Ovary (tissue), 9 donors: ENCODE results near the gene KDM2B. TPM values are rescaled to one million over a fixed set of nuclear protein-coding genes. Genes with fewer than 3 reads are reported as not detected.
A peak's percentile ranks its signal among the peaks of the same experiment; 100 is the strongest.

Experiments used
- DNase-seq, 5 donors: peaks; one replicate each; pipeline ENCODE4 v3.0.0-alpha.2; 2019 to 2020
- H3K27ac ChIP-seq, 2 donors: fragments of 200-600 bp; one replicate each; pipeline versions ENCODE4 v1.5.1 to v1.8.0; 2019 to 2022
- H3K27me3 ChIP-seq: fragments of 200-600 bp; one replicate; pipeline ENCODE4 v1.8.0; 2022
- H3K36me3 ChIP-seq: fragments of 200-600 bp; sonication (generic); one replicate; pipeline ENCODE4 v1.5.1; 2019
- H3K4me1 ChIP-seq: one replicate; pipeline ENCODE4 v1.8.1; 2013; ENCODE audit warnings: mild to moderate bottlenecking, moderate library complexity; ENCODE audit not compliant: insufficient read depth
- H3K4me3 ChIP-seq: fragments of 200-600 bp; sonication (generic); one replicate; pipeline ENCODE4 v1.5.1; 2017
- H3K9me3 ChIP-seq, 2 donors: fragments of 200-600 bp in 1 of 2; sonication (generic) in 1 of 2; one replicate each; pipeline versions ENCODE4 v1.5.1 to v1.8.1; 2013 to 2019; ENCODE audit warnings: mild to moderate bottlenecking in 1 of 2, moderate library complexity in 1 of 2
- EP300 ChIP-seq: sonication (generic); formaldehyde crosslinking; IDR thresholded peaks from one replicate; pipeline ENCODE4 v1.6.1; 2017; ENCODE audit warnings: antibody characterized with exemption
- POLR2A ChIP-seq: fragments of 450-650 bp; IDR thresholded peaks from one replicate; pipeline ENCODE4 v1.6.1; 2017; ENCODE audit warnings: antibody characterized with exemption, mild to moderate bottlenecking, moderate library complexity
- WGBS, 3 donors: extraction: QIAGEN DNeasy Blood & Tissue Kit in 1 of 3; methylation state at CpG; one replicate each; pipeline versions ENCODE4 v1.1.5 to v1.1.7; 2013 to 2017; 5-methylcytosine and 5-hydroxymethylcytosine counted together
- intact Hi-C, 4 donors: fragments of 100-400 bp; cut with DNase I; formaldehyde crosslinking; loops; one replicate each; pipeline versions ENCODE4 v1.11.0 to v1.15.1; 2022 to 2023
- polyA plus RNA-seq, 2 donors: library from polyadenylated mRNA; stranded (reverse); fragments of 200-250 nt in 1 of 2; fragments of 350-450 nt in 1 of 2; fragmentation: Illumina TruSeq in 1 of 2; extraction: RNeasy Lipid Tissue Mini Kit (QIAGEN cat#74804) in 1 of 2; gene quantifications; one replicate each; pipeline ENCODE4 v1.2.3, GENCODE V29; 2013 to 2014
- total RNA-seq, 7 donors: library from RNA; depleted of rRNA in 2 of 7; stranded (reverse); fragments of >200 nt in 2 of 7; fragmentation: NEBNext Ultra II Directional in 3 of 7; extraction: Animal tissue kit (Norgen Biotek cat#: 25700) in 3 of 7; gene quantifications; one replicate each; pipeline versions ENCODE4 v1.1.0 to v1.2.4, GENCODE V29; 2016 to 2023
- TF ChIP-seq, protein P1 (sequence below), 3 donors: fragments of 450-650 bp in 2 of 3; fragments of 200-600 bp in 1 of 3; IDR thresholded peaks; one replicate each; pipeline versions ENCODE4 v1.5.1 to v1.8.0; 2016 to 2022; ENCODE audit warnings: antibody characterized with exemption in 3 of 3, mild to moderate bottlenecking in 1 of 3
- donor health status: DM: no; HTN: no; CAD: no; lungs with moderate emphysema.
- donor health status: DM: no; HTN: no; CAD: no.
- donor health status: Bipolar disorder and iron deficiency.
- donor health status: DM: yes; HTN: yes; CAD: no.
- donor health status: DM: no; HTN: no; CAD: no.
- donor health status: DM: yes; HTN: yes; CAD: no.

KDM2B gene
- total and polyA plus RNA-seq, 9 donors: 13.2 to 33.6 (median 23.4) TPM

DNA sequence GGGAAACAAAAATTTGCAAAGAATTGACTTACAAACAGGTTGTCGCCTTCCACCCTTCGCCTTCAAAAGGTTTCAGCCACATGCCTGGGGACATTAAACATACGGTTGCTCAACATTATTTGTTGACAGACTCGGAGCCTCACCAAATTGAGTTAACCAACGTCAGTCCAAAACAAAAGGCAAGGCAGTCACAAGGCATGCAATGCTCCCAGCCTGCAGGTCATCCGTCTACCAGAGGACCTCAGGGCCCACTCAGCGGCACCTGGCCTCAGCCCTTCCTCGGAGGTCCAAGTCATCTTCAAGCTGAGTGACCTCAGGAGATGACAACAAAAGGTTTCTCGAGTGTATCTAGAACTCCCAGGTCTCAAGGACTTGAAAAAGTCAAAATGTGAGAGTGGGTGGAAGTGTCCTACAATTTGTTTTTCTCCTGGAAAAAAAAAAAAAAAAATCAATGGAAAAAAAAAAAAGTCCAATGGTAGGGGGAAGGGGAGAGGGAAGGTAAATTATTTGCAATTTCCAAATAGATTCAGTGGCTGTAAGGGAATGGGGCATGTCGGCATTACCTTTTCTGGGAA, 64.3 kb downstream of the KDM2B start:
- no peak for TF ChIP-seq EP300
- no peaks in the 10 kb centered on the region for H3K36me3 ChIP-seq
- no peak overlapping the region for H3K4me3 ChIP-seq
- no peaks in the 10 kb centered on the region for H3K4me1 ChIP-seq
- no peak overlapping the region for H3K27ac ChIP-seq
- 88 to 91% (median 90%) methylated on average over 10 of the region's 10 CpGs for WGBS, 3 donors
- H3K27me3 ChIP-seq: no peaks in the 10 kb centered on the region
- no peak for DNase-seq
- intact Hi-C loops: no loop called here
- H3K9me3 ChIP-seq: no peaks in the 10 kb centered on the region

DNA sequence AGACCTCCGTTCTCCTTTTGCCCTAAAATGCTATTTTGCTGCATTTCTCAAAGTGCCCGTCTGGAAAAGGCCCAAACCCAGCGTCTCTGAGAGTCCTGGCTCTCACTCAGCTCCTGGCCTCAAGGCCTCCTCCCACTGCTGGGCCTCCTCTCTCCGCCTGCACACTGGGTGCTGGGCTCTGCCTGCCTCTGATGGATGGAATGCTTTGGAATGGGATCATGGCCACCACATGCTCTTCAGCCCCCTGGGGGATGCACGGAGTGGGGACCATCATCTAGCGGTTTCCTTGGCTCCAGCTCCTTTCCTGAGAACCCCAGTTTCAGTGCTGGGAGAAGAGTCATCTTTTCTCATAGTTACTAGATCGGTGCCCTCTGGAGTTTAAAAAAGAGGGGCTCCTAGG, 65.2 kb downstream of the KDM2B start:
- H3K4me3 ChIP-seq: no peak overlapping the region
- intact Hi-C loops: no loop called here
- 60 to 68% (median 67%) methylated on average over 7 of the region's 7 CpGs for WGBS, 3 donors
- no peaks in the 10 kb centered on the region for H3K36me3 ChIP-seq
- no peaks in the 10 kb centered on the region for H3K27me3 ChIP-seq
- TF ChIP-seq, protein P1, sequence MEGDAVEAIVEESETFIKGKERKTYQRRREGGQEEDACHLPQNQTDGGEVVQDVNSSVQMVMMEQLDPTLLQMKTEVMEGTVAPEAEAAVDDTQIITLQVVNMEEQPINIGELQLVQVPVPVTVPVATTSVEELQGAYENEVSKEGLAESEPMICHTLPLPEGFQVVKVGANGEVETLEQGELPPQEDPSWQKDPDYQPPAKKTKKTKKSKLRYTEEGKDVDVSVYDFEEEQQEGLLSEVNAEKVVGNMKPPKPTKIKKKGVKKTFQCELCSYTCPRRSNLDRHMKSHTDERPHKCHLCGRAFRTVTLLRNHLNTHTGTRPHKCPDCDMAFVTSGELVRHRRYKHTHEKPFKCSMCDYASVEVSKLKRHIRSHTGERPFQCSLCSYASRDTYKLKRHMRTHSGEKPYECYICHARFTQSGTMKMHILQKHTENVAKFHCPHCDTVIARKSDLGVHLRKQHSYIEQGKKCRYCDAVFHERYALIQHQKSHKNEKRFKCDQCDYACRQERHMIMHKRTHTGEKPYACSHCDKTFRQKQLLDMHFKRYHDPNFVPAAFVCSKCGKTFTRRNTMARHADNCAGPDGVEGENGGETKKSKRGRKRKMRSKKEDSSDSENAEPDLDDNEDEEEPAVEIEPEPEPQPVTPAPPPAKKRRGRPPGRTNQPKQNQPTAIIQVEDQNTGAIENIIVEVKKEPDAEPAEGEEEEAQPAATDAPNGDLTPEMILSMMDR (IDR thresholded peaks at IDR 0.05): no peak
- no peak for TF ChIP-seq EP300
- no peak for TF ChIP-seq POLR2A
- no peaks in the 10 kb centered on the region for H3K9me3 ChIP-seq
- no peak for DNase-seq
- H3K27ac ChIP-seq: no peak overlapping the region
- no peaks in the 10 kb centered on the region for H3K4me1 ChIP-seq

DNA sequence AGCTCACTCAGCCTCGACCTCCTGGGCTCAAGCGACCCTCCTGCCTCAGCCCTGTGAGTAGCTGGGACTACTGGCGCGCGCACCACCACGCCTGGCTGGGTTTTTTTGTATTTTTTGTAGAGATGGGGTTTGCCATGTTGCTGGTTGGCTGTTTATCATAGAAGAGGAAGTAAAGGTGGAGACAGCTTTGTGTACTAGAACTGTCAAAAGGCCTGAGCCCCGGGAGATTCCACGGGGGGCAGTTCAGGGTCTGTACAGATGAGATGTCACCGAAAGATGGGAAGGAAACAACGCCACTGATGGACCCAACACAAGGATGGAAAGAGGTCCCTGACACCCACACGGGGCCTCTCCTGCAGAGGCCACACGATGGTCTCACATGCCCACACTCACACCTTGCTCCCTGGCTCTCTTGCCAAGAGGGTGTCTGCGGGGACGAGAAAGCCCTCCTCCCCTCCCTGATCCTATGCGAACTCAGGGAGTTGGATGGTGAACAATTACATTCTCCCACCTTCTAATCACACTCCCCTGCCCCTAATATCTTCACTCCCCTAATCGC, 66.6 kb downstream of the KDM2B start:
- 77 to 78% (median 77%) methylated on average over 16 of the region's 16 CpGs for WGBS, 3 donors
- TF ChIP-seq, protein P1 (IDR thresholded peaks at IDR 0.05): no peak
- TF ChIP-seq EP300: no peak
- TF ChIP-seq POLR2A: no peak
- Histone ChIP-seq H3K4me3 (no peak overlapping the region), H3K4me1 (no peaks in the 10 kb centered on the region), H3K9me3 (no peaks in the 10 kb centered on the region), H3K27ac (no peak overlapping the region), H3K27me3 (no peaks in the 10 kb centered on the region), H3K36me3 (no peaks in the 10 kb centered on the region)
- intact Hi-C loops: no loop called here
- no peak for DNase-seq

DNA sequence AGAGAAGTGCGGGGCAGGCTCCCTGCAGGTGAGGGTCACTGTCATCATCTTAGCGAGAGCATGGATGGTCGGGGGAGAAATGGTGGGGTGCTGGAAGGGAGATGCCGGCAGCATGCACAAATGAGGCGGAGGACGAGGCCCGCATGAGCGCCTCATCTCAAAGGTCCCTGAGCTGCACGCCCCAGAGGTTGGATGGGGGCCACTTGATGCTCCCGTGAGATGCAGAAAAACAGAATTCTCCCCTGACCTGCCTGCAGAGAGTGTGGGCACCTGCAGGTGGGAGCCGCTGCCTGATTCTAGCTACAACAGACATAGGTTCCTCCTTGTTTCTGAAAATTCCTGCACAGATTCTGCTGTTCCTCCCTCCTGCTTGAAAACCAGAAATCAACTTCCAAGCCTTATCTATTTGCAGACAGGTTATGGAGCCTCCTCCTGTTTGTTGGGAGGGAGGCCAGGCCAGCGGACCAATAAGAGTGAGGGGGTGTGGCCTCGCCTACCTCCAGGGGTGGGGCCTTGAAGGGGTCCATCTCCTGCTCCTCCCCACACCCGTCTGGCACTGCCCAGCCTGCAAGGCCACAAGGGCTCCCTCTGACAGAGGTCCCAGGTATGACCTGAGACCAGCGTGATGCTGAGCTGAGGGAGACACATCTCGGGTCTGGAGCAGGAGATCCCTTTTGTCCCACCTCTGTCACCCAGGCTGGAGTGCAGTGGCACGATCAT, 67.2 kb downstream of the KDM2B start:
- H3K27me3 ChIP-seq: no peaks in the 10 kb centered on the region
- no peaks in the 10 kb centered on the region for H3K36me3 ChIP-seq
- 81 to 87% (median 81%) methylated on average over 17 of the region's 17 CpGs for WGBS, 3 donors
- H3K4me1 ChIP-seq: no peaks in the 10 kb centered on the region
- H3K4me3 ChIP-seq: no peak overlapping the region
- TF ChIP-seq EP300 (no peak), POLR2A (no peak)
- TF ChIP-seq, protein P1 (IDR thresholded peaks at IDR 0.05): no peak
- peak in 1 of 5 donors; percentile 28 for DNase-seq
- no peak overlapping the region for H3K27ac ChIP-seq
- H3K9me3 ChIP-seq: no peaks in the 10 kb centered on the region
- intact Hi-C loops: no loop called here

DNA sequence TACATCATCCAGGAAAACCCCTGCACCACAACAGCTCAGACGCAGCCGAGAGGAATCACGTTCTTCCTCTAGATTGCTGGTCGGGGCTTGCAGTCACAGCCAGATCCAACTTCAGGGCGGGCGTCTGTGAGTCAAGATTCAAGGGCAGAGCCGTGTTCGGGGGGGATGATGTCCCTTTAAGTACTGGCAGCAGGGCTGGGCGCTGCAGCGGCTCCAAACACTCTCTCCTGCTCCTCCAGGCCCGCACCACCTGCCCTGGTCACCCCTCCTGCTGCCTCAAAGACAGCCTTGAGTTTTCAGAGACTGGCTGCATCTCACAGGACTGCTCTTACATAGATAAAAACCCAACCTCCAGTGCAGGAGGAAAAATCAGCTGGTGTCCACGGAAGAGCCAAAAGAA, 68.3 kb downstream of the KDM2B start:
- Histone ChIP-seq H3K9me3 (no peaks in the 10 kb centered on the region), H3K4me1 (no peaks in the 10 kb centered on the region), H3K4me3 (no peak overlapping the region), H3K36me3 (no peaks in the 10 kb centered on the region), H3K27me3 (no peaks in the 10 kb centered on the region), H3K27ac (peak overlapping the region; percentile 2 to 12)
- intact Hi-C loops: no loop called here
- no peak for TF ChIP-seq EP300
- TF ChIP-seq, protein P1 (IDR thresholded peaks at IDR 0.05): no peak
- no peak for TF ChIP-seq POLR2A
- 14 to 35% (median 20%) methylated on average over 12 of the region's 12 CpGs for whole genome bisulfite sequencing, 3 donors
- DNase-seq: peak; percentile 44 to 67 (median 49)
